ENCODE data around the gene GRB10. TPM values are rescaled to one million over a fixed set of nuclear protein-coding genes. Genes with fewer than 3 reads are reported as not detected.

Gene GRB10
- total RNA-seq, 1 experiment from 2014 or later: 0.10 TPM

GRCh38 chr7:50721661-50722259 is 60.9 kb downstream of the GRB10 start:
- peak; percentile 57 for DNase-seq (ENCODE audit: low read depth)

- DNase-seq (ENCODE audit: low read depth): peak; percentile 75
These were observed 61.5 kb downstream of the GRB10 start for GRCh38 chr7:50721160-50721559.

GRCh38 chr7:50720295-50720694 is 62.4 kb downstream of the GRB10 start:
- no peak for DNase-seq (ENCODE audit: low read depth)

DNA sequence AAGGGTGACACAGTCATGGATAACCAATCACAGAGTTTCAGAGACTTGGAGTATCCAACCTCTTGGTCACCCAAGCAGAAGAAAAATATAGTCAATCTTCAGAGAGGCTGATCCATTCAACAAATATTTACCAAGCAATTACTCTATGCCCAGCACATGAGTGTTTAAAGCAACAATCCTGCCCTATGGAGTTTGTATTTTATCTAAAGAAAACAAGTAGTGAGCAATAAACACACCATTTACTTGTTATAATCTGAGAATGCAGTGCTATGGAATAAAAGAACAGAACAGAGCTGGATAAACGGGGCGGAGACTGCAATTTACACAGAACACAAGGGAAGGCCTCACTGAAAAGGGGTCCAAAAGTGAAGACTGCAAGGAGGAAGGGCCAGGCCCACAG is 63.8 kb downstream of the GRB10 start:
- DNase-seq (ENCODE audit: low read depth): no peak

- DNase-seq (ENCODE audit: low read depth): no peak
These were observed 64.4 kb downstream of the GRB10 start for GRCh38 chr7:50718311-50718710.

GRCh38 chr7:50717181-50717580 is 65.5 kb downstream of the GRB10 start:
- DNase-seq (ENCODE audit: low read depth): no peak

GRCh38 chr7:50714857-50715256 is 67.8 kb downstream of the GRB10 start:
- DNase-seq (ENCODE audit: low read depth): peak; percentile 43

GRCh38 chr7:50713123-50713965 is 69.4 kb downstream of the GRB10 start:
- no peak for DNase-seq (ENCODE audit: low read depth)

GRCh38 chr7:50712252-50713122 is 70.2 kb downstream of the GRB10 start:
- no peak for DNase-seq (ENCODE audit: low read depth)

GRCh38 chr7:50711271-50712175 is 71.2 kb downstream of the GRB10 start:
- no peak for DNase-seq (ENCODE audit: low read depth)

- DNase-seq (ENCODE audit: low read depth): no peak
These were observed 72.1 kb downstream of the GRB10 start for GRCh38 chr7:50710441-50711154.

GRCh38 chr7:50709151-50709550 is 73.5 kb downstream of the GRB10 start:
- no peak for DNase-seq (ENCODE audit: low read depth)

DNA sequence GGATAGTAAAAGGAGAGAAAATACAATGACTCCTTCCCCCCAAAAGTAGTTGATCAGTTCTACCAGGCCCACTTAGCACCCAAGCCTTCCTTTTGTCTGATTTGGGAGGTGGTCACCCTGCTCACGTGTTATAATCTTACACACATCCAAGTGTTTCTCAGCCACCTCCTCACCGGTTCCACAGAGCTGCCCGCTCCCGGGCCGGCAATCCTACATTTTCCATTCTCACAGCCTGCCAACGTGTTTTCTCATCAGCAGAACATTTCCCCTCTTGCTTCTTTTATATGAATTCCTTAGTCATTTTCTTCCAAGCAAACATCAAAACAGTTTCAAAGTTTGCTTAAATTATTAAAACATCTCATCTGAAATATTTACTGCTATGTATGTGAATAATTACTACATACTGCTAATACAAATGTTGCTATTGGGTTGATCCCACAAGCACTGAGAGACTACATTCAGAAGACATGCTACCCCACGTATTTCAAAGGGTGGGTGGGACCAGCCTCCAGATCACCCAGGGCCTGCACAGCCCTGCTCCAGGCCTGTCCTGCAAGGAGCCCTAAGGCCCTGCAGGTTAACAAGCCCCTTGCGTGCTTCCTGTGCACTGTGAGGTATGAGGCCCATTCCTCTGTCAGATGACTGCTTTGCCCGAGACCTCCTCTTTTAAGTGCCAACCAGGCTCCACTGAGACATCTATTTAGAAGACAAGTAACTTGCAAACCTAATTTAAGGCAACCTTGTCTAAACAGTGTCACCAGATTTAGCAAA is 75.3 kb downstream of the GRB10 start:
- DNase-seq (ENCODE audit: low read depth): no peak

GRCh38 chr7:50706469-50706937 is 76.2 kb downstream of the GRB10 start:
- DNase-seq (ENCODE audit: low read depth): peak; percentile 52

DNA sequence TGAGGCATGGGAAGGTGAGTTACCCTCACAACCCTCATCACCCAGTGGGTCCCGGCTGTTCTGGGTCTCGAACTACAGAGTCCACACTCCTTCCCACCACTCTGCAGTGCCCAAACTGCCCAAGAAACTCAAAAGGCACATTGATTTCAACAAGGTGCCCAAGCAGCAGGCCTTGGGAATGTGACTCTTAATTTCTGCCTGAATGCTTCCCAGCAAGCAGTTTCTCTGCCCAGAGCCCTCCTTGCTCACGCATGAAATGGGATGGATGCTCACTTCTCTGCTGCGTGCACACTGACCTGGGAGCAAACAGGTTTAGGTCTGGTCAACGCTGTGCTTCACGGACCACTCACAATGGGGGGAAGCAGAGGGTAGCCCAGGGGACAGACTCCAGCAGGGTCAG is 77.9 kb downstream of the GRB10 start:
- no peak for DNase-seq (ENCODE audit: low read depth)

DNA sequence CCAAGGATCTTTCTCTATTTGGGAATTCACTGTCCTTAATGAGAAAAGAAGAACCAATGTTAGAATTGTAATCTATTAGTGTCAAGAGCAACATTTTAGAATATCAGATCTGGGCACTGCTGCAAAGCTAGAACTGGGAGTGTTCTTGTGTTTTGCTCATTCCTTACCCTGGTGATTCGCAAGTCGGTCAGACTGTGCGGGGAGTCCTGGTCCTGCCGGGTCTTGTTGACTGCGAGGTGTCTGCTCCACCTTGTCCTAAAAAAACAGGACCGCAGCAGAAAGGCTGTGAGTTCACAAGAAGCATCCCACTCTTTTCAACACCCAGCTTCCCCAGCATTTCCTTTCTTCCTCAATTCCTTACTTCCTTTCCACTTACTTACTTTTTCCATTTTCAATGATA is 79.0 kb downstream of the GRB10 start:
- no peak for DNase-seq (ENCODE audit: low read depth)

GRCh38 chr7:50699143-50699542 is 83.6 kb downstream of the GRB10 start:
- no peak for DNase-seq (ENCODE audit: low read depth)

DNA sequence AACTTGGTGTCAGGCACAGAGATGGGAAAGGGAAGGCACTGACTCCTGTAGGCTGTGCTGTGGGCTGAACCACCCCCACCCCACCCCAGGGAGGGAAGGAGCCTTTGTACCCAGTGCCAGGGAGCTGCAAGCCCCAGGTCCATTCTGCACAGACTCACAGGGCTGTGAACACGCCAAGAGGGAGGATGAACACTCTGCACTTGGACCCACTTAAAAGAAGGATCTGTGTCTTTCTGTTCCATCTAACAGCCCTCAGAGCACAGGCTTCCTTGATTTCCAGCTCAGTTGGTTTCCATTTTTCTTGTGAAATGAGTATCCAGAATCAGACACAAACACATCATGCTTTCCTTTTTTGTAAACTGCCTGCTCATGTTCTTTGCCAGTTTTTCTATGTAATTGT is 84.9 kb downstream of the GRB10 start:
- no peak for DNase-seq (ENCODE audit: low read depth)

DNA sequence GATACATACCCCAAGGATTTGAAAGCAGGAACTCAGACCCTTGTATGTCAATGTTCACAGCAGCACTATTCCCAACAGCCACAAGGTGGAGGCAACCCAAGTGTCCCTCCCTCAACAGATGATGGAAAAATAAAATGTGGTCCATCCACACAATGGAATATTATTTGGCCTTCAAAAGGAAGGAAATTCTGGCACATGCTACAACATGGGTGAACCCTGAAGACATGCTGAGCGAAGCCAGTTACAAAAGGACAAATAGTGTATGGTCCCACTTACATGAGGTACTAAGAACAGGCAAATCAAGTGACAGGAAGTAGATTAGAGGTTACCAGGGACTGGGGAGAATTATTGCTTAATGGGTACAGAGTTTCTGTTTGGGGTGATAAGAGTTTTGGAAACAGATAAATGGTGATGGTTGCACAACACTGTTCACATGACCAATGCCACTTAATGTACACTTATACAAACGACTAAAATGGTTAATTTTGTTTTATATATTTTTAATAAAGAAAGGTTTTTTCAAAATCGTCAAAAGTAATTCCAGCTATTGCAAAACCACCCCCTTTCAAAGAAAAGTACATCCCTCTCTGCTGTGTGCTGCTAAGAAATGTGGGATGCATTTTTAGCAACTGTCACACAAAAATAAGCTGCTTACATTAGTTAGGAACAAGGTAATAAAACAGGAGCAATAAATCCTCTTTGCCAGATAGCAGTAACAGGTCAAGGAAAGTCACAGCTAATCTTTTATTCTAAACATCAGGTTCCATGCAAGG is 85.7 kb downstream of the GRB10 start:
- peak; percentile 28 for DNase-seq (ENCODE audit: low read depth)
